HCT116 (cell line): ENCODE measurements around the gene WDR20. TPM values are rescaled to one million over a fixed set of nuclear protein-coding genes. Genes with fewer than 3 reads are reported as not detected.

Experiments
- ATAC-seq: fragments of 200-7000 bp; cut with Tn5 transposase; 2 replicates; pipeline ENCODE4 v1.9.1; 2020; ENCODE audit warnings: mild to moderate bottlenecking, moderate library complexity
- BruUV-seq: library from RNA; stranded (reverse); fragments of 400-500 nt; replicated peaks from 2 replicates; lab custom pipeline; 2021; lab: Mats Ljungman, UMichigan
- CTCF ChIA-PET: fragments of 300-600 bp; sonication (Branson Sonifier 250); formaldehyde crosslinking; loops from one replicate; lab custom pipeline; 2021; ENCODE audit warnings: antibody characterized with exemption; lab: Charles Lee
- POLR2A ChIA-PET: fragments of 300-600, 350-600 bp; sonication (Branson Sonifier 250); formaldehyde crosslinking; loops from one replicate; lab custom pipeline; 2021; ENCODE audit warnings: antibody characterized with exemption; lab: Charles Lee
- RAD21 ChIA-PET, 2 experiments: fragments of 300-600 bp; sonication (Branson Sonifier 250); formaldehyde crosslinking; loops; one replicate each; lab custom pipeline; 2023; ENCODE audit warnings: low total read pairs in 2 of 2; ENCODE audit not compliant: uncharacterized antibody in 2 of 2, unreplicated experiment in 2 of 2, low non-redundant PET in 1 of 2; lab: Charles Lee
- DNase-seq: peaks from one replicate; pipeline ENCODE4 v3.0.0-alpha.2; 2010; ENCODE audit warnings: low read depth, low spot score
- H2AFZ ChIP-seq: fragments of 200-600 bp; shearing (Covaris generic), sonication (generic); 2 replicates; pipeline ENCODE4 v1.6.1; 2017; ENCODE audit warnings: low read depth, mixed run types, mixed read lengths, antibody characterized with exemption, low read length; ENCODE audit not compliant: poor library complexity, severe bottlenecking
- H3K27ac ChIP-seq: 2 replicates; pipeline ENCODE4 v1.5.1; 2012; ENCODE audit warnings: low read depth, low read length
- H3K27me3 ChIP-seq: fragments of 200-600 bp; sonication (generic); 2 replicates; pipeline ENCODE4 v1.6.1; 2016; ENCODE audit warnings: mixed run types, low read length, mixed read lengths; ENCODE audit not compliant: insufficient read depth
- H3K36me3 ChIP-seq, 2 experiments: fragments of 200-500 bp in 1 of 2; fragments of 200-600 bp in 1 of 2; sonication (Bioruptor generic) in 1 of 2; sonication (generic) in 1 of 2; 2 replicates each; pipeline versions ENCODE4 v1.5.1 to v1.6.1; 2014 to 2016; ENCODE audit warnings: low read length in 2 of 2, inconsistent platforms in 1 of 2, mixed read lengths in 1 of 2, mixed run types in 1 of 2; ENCODE audit not compliant: insufficient read depth in 2 of 2, control insufficient read depth in 1 of 2
- H3K4me1 ChIP-seq, 2 experiments: fragments of 200-600 bp in 1 of 2; sonication (generic) in 1 of 2; 2 replicates each; pipeline versions ENCODE4 v1.5.1 to v1.6.1; 2012 to 2017; ENCODE audit warnings: low read length in 2 of 2, inconsistent platforms in 1 of 2, mild to moderate bottlenecking in 1 of 2, mixed read lengths in 1 of 2, mixed run types in 1 of 2, moderate library complexity in 1 of 2; ENCODE audit not compliant: insufficient read depth in 2 of 2, control insufficient read depth in 1 of 2
- H3K4me2 ChIP-seq: fragments of 200-600 bp; sonication (generic); 2 replicates; pipeline ENCODE4 v1.6.1; 2017; ENCODE audit warnings: mixed run types, low read length, mixed read lengths
- H3K4me3 ChIP-seq, 2 experiments: fragments of 200-600 bp in 1 of 2; sonication (generic) in 1 of 2; replicated peaks in 1 of 2; 2 replicates each; pipeline ENCODE4 v1.5.1; 2011 to 2016; ENCODE audit warnings: low read length in 2 of 2, control low read depth in 1 of 2, low read depth in 1 of 2, mild to moderate bottlenecking in 1 of 2, mixed read lengths in 1 of 2, mixed run types in 1 of 2
- H3K79me2 ChIP-seq: fragments of 200-600 bp; sonication (generic); 2 replicates; pipeline ENCODE4 v1.6.1; 2017; ENCODE audit warnings: mild to moderate bottlenecking, mixed run types, low read length, moderate library complexity, mixed read lengths; ENCODE audit not compliant: insufficient read depth
- H3K9ac ChIP-seq: fragments of 200-600 bp; sonication (generic); 2 replicates; pipeline ENCODE4 v1.6.1; 2016; ENCODE audit warnings: low read length, mixed read lengths
- H3K9me2 ChIP-seq: fragments of 200-600 bp; sonication (generic), shearing (Covaris generic); 2 replicates; pipeline ENCODE4 v1.6.1; 2017; ENCODE audit warnings: mixed run types, mild to moderate bottlenecking, moderate library complexity; ENCODE audit not compliant: insufficient read depth
- H3K9me3 ChIP-seq, 2 experiments: fragments of 200-500 bp in 1 of 2; fragments of 200-600 bp in 1 of 2; sonication (Bioruptor generic) in 1 of 2; sonication (generic) in 1 of 2; 2 replicates each; pipeline ENCODE4 v1.6.1; 2014 to 2017; ENCODE audit warnings: low read length in 2 of 2, mixed read lengths in 2 of 2, inconsistent platforms in 1 of 2, low read depth in 1 of 2, mild to moderate bottlenecking in 1 of 2, mixed run types in 1 of 2, moderate library complexity in 1 of 2; ENCODE audit not compliant: control insufficient read depth in 1 of 2, insufficient read depth in 1 of 2
- H4K20me1 ChIP-seq: fragments of 200-600 bp; sonication (generic), shearing (Covaris generic); 2 replicates; pipeline ENCODE4 v1.6.1; 2017; ENCODE audit warnings: mixed run types, mild to moderate bottlenecking, moderate library complexity; ENCODE audit not compliant: insufficient read depth
- ATF3 ChIP-seq: IDR thresholded peaks from 2 replicates; pipeline ENCODE4 v1.6.1; 2012
- CBX3 ChIP-seq: IDR thresholded peaks from 2 replicates; pipeline ENCODE4 v1.6.1; 2012; ENCODE audit warnings: low read depth
- CEBPB ChIP-seq: IDR thresholded peaks from 2 replicates; pipeline ENCODE4 v1.6.1; 2012; ENCODE audit warnings: low read depth
- CTCF ChIP-seq, 3 experiments: fragments of 200-600 bp in 1 of 3; sonication (generic) in 1 of 3; IDR thresholded peaks in 2 of 3; conservative IDR thresholded peaks in 1 of 3; 2 replicates each; pipeline ENCODE4 v1.5.1; 2012 to 2017; ENCODE audit warnings: low read depth in 2 of 3, low read length in 2 of 3, antibody characterized with exemption in 1 of 3, borderline replicate concordance in 1 of 3, control low read depth in 1 of 3, mild to moderate bottlenecking in 1 of 3, mixed read lengths in 1 of 3, mixed run types in 1 of 3, moderate library complexity in 1 of 3; ENCODE audit not compliant: insufficient read depth in 1 of 3
- EGR1 ChIP-seq: IDR thresholded peaks from 2 replicates; pipeline ENCODE4 v1.6.1; 2012; ENCODE audit warnings: low read depth
- EZH2phosphoT487 ChIP-seq: fragments of 200-600 bp; IDR thresholded peaks from 2 replicates; pipeline ENCODE4 v1.6.1; 2018; ENCODE audit warnings: antibody characterized with exemption, borderline replicate concordance
- FOSL1 ChIP-seq: IDR thresholded peaks from 2 replicates; pipeline ENCODE4 v1.6.1; 2012; ENCODE audit warnings: low read depth
- JUND ChIP-seq: IDR thresholded peaks from 2 replicates; pipeline ENCODE4 v1.6.1; 2012
- POLR2A ChIP-seq: IDR thresholded peaks from 2 replicates; pipeline ENCODE4 v1.7.0; 2011; ENCODE audit warnings: borderline replicate concordance; ENCODE audit not compliant: insufficient read depth, insufficient read length; ENCODE audit errors: extremely low read depth
- POLR2AphosphoS5 ChIP-seq: IDR thresholded peaks from 2 replicates; pipeline ENCODE4 v1.6.1; 2011; ENCODE audit warnings: mild to moderate bottlenecking, low read depth, low read length, moderate library complexity
- RAD21 ChIP-seq: IDR thresholded peaks from 2 replicates; pipeline ENCODE4 v1.6.1; 2012; ENCODE audit warnings: low read depth, mild to moderate bottlenecking
- SIN3A ChIP-seq: IDR thresholded peaks from 2 replicates; pipeline ENCODE4 v1.6.1; 2012; ENCODE audit warnings: low read depth
- SP1 ChIP-seq: IDR thresholded peaks from 2 replicates; pipeline ENCODE4 v1.6.1; 2012; ENCODE audit warnings: low read depth
- SRF ChIP-seq: IDR thresholded peaks from 2 replicates; pipeline ENCODE4 v1.6.1; 2012; ENCODE audit warnings: low read depth
- TCF7L2 ChIP-seq: IDR thresholded peaks from 2 replicates; pipeline ENCODE4 v1.7.0; 2011; ENCODE audit warnings: borderline replicate concordance, inconsistent platforms; ENCODE audit not compliant: insufficient read depth, insufficient read length; ENCODE audit errors: extremely low read depth
- YY1 ChIP-seq: IDR thresholded peaks from 2 replicates; pipeline ENCODE4 v1.6.1; 2011; ENCODE audit warnings: low read length, low read depth, moderate library complexity, mild to moderate bottlenecking; ENCODE audit not compliant: insufficient replicate concordance; ENCODE audit errors: extremely low read depth
- ZFX ChIP-seq: fragments of 450-650 bp; IDR thresholded peaks from 2 replicates; pipeline ENCODE4 v1.6.1; 2017
- ZNF274 ChIP-seq: fragments of 200-500 bp; sonication (Bioruptor generic); IDR thresholded peaks from 2 replicates; pipeline ENCODE4 v1.6.1; 2014; ENCODE audit warnings: mild to moderate bottlenecking, low read depth, low read length, inconsistent platforms
- intact Hi-C: fragments of 100-400 bp; cut with micrococcal nuclease; formaldehyde crosslinking; loops from 2 replicates; pipeline ENCODE4 v1.10.0; 2022
- total RNA-seq: library from RNA; stranded (reverse); gene quantifications from one replicate; pipeline ENCODE4 v1.2.1, GENCODE V29; 2021; ENCODE audit not compliant: unreplicated experiment
- TF ChIP-seq, protein P1 (sequence below): IDR thresholded peaks from 2 replicates; pipeline ENCODE4 v1.6.1; 2011; ENCODE audit warnings: mild to moderate bottlenecking, low read length, moderate library complexity; ENCODE audit not compliant: insufficient replicate concordance; ENCODE audit errors: extremely low read depth
- TF ChIP-seq, protein P2 (sequence below): IDR thresholded peaks from 2 replicates; pipeline ENCODE4 v1.6.1; 2012

The WDR20 gene
- total RNA-seq, 1 experiment from 2014 or later, result 21.1 TPM

- H3K4me2 ChIP-seq, result no peak overlapping the region
- H3K27me3 ChIP-seq, result no peaks in the 10 kb centered on the region
- no peak overlapping the region for H3K9ac ChIP-seq
- DNase-seq (no peak), ATAC-seq (no peak)
- no TSS peak for BruUV-seq
- no peak overlapping the region for H3K27ac ChIP-seq
- H3K9me2 ChIP-seq, result no peaks in the 10 kb centered on the region
- TF ChIP-seq CTCF (IDR thresholded peaks at IDR 0.05 in 2 of 3, conservative IDR thresholded peaks at IDR 0.05 in 1 of 3; ENCODE audit: borderline replicate concordance in 1 of 3, insufficient read depth in 1 of 3, low read depth in 2 of 3, low read length in 2 of 3), result no peak
- no peak for TF ChIP-seq CEBPB
- TF ChIP-seq SIN3A, result no peak
- no peak for TF ChIP-seq FOSL1
- TF ChIP-seq EGR1, result no peak
- no peak for TF ChIP-seq SRF
- no peak for TF ChIP-seq CBX3
- no peak for TF ChIP-seq ZFX
- TF ChIP-seq POLR2AphosphoS5, result no peak
- TF ChIP-seq YY1, result no peak
- TF ChIP-seq TCF7L2, result no peak
- TF ChIP-seq ZNF274, result no peak
- TF ChIP-seq, protein P1, sequence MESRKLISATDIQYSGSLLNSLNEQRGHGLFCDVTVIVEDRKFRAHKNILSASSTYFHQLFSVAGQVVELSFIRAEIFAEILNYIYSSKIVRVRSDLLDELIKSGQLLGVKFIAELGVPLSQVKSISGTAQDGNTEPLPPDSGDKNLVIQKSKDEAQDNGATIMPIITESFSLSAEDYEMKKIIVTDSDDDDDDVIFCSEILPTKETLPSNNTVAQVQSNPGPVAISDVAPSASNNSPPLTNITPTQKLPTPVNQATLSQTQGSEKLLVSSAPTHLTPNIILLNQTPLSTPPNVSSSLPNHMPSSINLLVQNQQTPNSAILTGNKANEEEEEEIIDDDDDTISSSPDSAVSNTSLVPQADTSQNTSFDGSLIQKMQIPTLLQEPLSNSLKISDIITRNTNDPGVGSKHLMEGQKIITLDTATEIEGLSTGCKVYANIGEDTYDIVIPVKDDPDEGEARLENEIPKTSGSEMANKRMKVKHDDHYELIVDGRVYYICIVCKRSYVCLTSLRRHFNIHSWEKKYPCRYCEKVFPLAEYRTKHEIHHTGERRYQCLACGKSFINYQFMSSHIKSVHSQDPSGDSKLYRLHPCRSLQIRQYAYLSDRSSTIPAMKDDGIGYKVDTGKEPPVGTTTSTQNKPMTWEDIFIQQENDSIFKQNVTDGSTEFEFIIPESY, result no peak
- TF ChIP-seq ATF3, result no peak
- TF ChIP-seq, protein P2, sequence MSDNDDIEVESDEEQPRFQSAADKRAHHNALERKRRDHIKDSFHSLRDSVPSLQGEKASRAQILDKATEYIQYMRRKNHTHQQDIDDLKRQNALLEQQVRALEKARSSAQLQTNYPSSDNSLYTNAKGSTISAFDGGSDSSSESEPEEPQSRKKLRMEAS, result no peak
- no peak for TF ChIP-seq SP1
- no peak for TF ChIP-seq JUND
- no peak for TF ChIP-seq POLR2A
- TF ChIP-seq RAD21, result no peak
- no peak for TF ChIP-seq EZH2phosphoT487
- no peak overlapping the region for H2AFZ ChIP-seq
- RAD21 ChIA-PET, result no interaction called here
- no peaks in the 10 kb centered on the region for H3K36me3 ChIP-seq
- CTCF ChIA-PET, result no interaction called here
- H3K79me2 ChIP-seq, result no peaks in the 10 kb centered on the region
- no peak overlapping the region for H3K4me3 ChIP-seq
- POLR2A ChIA-PET, result no interaction called here
- intact Hi-C loops, result no loop called here
- H3K9me3 ChIP-seq, result no peaks in the 10 kb centered on the region
- no peaks in the 10 kb centered on the region for H4K20me1 ChIP-seq
- peaks cover 0 to 3% of the 10 kb centered on the region in 2 experiments; a peak in 1 of 4 replicates for H3K4me1 ChIP-seq
Observed at GRCh38 chr14:102124419-102124818, 15.3 kb upstream of the WDR20 start.
